Nephron (organoid): Measurements from ENCODE around the gene DMXL2.

Source experiments
- H3K27ac Mint-ChIP-seq, 3 experiments: 2 replicates each; pipeline ENCODE4 v1.8.0; 2020; ENCODE audit warnings: mixed read lengths in 3 of 3, mild to moderate bottlenecking in 2 of 3, moderate library complexity in 1 of 3
- H3K27me3 Mint-ChIP-seq: 2 replicates; pipeline ENCODE4 v1.8.0; 2021; ENCODE audit warnings: low read depth, mild to moderate bottlenecking, moderate library complexity, mixed read lengths
- H3K36me3 Mint-ChIP-seq: 2 replicates; pipeline ENCODE4 v1.8.0; 2020; ENCODE audit warnings: low read depth, mixed read lengths
- H3K4me1 Mint-ChIP-seq: 2 replicates; pipeline ENCODE4 v1.8.0; 2020; ENCODE audit warnings: mixed read lengths
- H3K4me3 Mint-ChIP-seq, 3 experiments: 2 replicates each; pipeline ENCODE4 v1.8.0; 2020; ENCODE audit warnings: mild to moderate bottlenecking in 3 of 3, mixed read lengths in 3 of 3, moderate library complexity in 2 of 3
- H3K9me3 Mint-ChIP-seq: 2 replicates; pipeline ENCODE4 v1.8.0; 2020; ENCODE audit warnings: mixed read lengths
- CTCF ChIP-seq, 3 experiments: fragments of 200-600 bp; sonication (generic); IDR thresholded peaks; one replicate each; pipeline ENCODE4 v1.5.0; 2021; ENCODE audit warnings: antibody characterized with exemption in 3 of 3; ENCODE audit not compliant: unreplicated experiment in 3 of 3

The DMXL2 gene

DNA sequence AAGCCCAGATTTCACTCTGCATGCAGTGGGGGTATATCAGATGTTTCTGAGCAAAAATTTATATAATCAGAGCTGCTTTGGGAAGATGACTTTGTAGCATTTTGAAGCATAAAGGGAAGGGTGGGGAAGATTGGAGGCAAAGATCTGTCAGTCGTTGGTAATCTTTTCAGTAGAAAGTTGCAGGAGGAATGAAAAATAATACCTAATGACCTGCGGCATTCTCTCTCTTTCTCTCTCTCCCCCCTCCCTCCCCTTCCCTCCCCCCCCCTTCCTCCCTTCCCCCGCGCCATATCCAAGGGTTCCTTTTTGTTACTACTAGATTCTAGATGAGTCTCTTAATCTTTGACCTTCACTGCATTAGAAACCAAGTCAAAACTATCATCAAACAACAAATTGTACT lies 1.5 kb upstream of the DMXL2 start:
- H3K4me1 Mint-ChIP-seq = peaks cover 33% of the 10 kb centered on the region
- no peaks in the 10 kb centered on the region for H3K9me3 Mint-ChIP-seq
- H3K27me3 Mint-ChIP-seq = no peaks in the 10 kb centered on the region
- H3K36me3 Mint-ChIP-seq = no peaks in the 10 kb centered on the region
- H3K27ac Mint-ChIP-seq = peak overlapping the region; percentile 7 to 98 (median 93)
- H3K4me3 Mint-ChIP-seq = peak overlapping the region; percentile 93 to 96 (median 95)
- no peak for TF ChIP-seq CTCF (IDR thresholded peaks at IDR 0.05; ENCODE audit: unreplicated experiment in 3 of 3)

GRCh38 chr15:51623386-51623938 lies 891 bp upstream of the DMXL2 start:
- peak overlapping the region; percentile 93 to 96 (median 95) for H3K4me3 Mint-ChIP-seq
- peak overlapping the region; percentile 93 to 98 (median 95) for H3K27ac Mint-ChIP-seq
- H3K4me1 Mint-ChIP-seq = peaks cover 33% of the 10 kb centered on the region
- H3K9me3 Mint-ChIP-seq = no peaks in the 10 kb centered on the region
- TF ChIP-seq CTCF (IDR thresholded peaks at IDR 0.05; ENCODE audit: unreplicated experiment in 3 of 3) = no peak
- no peaks in the 10 kb centered on the region for H3K36me3 Mint-ChIP-seq
- H3K27me3 Mint-ChIP-seq = no peaks in the 10 kb centered on the region

DNA sequence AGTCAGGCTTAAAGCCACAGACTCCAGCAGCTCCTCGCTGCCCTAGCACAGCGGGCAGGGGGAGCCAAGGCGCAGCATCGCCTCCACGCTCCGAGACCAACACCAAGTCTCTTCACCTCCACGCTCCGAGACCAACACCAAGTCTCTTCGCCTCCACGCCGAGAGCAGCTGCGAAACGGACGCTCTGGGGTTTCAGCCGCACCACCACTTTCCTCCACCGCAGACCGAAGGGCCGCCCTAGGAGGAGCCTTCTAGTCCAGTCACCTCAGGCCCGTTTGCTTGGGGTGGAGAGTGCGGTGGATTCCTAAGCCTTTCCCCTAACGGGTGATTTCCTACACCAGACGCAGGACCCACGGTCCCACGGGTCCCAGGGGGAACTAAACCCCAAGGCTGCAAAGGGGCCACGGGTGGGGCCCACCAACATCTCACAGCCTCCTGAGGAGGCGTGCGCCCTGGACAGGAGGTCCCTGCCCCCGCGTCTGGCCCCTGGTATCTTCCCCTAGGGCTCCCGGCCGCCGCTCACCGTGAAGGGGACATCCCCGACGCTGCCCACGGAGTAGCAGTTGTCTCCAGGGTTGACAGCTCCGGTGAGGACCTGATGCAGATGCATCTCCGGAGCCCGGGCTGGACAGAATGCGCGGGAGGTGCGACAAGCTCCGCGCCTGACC lies 501 bp downstream of the DMXL2 start:
- Mint-ChIP-seq H3K4me3 (peak overlapping the region; percentile 93 to 96 (median 95)), H3K27me3 (no peaks in the 10 kb centered on the region), H3K4me1 (peaks cover 33% of the 10 kb centered on the region), H3K36me3 (no peaks in the 10 kb centered on the region), H3K9me3 (no peaks in the 10 kb centered on the region), H3K27ac (peak overlapping the region; percentile 93 to 98 (median 95))
- no peak for TF ChIP-seq CTCF (IDR thresholded peaks at IDR 0.05; ENCODE audit: unreplicated experiment in 3 of 3)

DNA sequence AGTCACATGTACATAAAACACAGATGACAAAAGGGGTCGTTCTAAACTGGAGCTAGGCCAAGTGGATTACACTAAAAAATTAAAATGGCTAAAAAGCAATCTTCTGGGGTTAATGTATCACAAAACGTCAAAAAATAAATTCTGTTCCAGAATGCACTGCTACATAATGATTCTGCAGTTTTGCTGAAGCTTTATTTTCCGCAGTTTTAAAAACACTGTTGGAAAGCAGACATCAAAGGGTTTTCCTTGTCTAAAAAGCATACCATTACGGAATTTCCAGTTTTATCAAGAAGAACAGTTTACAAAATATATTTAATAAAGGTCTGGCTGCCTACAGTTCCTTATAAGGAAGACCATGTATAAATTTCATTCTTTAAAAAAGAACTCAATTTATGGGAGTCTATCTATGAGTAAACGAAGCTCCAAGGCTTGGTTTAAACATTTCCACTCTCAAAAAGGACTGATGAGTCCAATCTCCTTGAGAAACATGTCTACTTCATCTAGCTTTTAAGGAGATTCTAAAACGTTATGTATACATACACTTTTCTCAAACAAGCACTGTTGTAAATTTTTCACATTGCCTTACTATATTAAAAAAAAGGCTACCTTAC lies 1.3 kb downstream of the DMXL2 start:
- no peaks in the 10 kb centered on the region for H3K36me3 Mint-ChIP-seq
- H3K27ac Mint-ChIP-seq = peak overlapping the region; percentile 93 to 98 (median 95)
- peaks cover 33% of the 10 kb centered on the region for H3K4me1 Mint-ChIP-seq
- H3K4me3 Mint-ChIP-seq = peak overlapping the region; percentile 93 to 96 (median 95)
- H3K9me3 Mint-ChIP-seq = no peaks in the 10 kb centered on the region
- TF ChIP-seq CTCF (IDR thresholded peaks at IDR 0.05; ENCODE audit: unreplicated experiment in 3 of 3) = no peak
- no peaks in the 10 kb centered on the region for H3K27me3 Mint-ChIP-seq

DNA sequence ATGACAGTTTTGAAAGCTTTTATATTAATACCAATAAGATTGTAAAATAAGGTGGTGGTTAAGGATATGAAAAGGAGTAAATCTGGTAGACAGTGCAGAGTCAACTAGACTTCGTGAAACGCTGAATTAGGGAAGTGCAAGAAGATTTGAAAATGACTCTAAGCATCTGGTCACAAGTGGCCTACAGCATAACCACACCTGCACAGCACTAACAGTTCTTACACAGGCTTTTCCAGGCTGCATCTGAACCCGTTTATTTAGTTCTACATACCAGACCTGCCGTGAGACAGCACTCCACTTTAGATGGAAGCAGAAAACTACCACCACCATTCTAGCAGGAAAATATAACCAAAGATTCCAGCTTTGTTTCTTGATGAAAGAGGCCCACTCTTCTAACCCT lies 1.9 kb downstream of the DMXL2 start:
- H3K4me3 Mint-ChIP-seq = peak overlapping the region; percentile 93 to 96 (median 95)

More for the DNA sequence above, 1.9 kb downstream of the DMXL2 start:
- no peak for TF ChIP-seq CTCF (IDR thresholded peaks at IDR 0.05; ENCODE audit: unreplicated experiment in 3 of 3)
- peaks cover 4% of the 10 kb centered on the region for H3K36me3 Mint-ChIP-seq
- H3K4me1 Mint-ChIP-seq = peaks cover 33% of the 10 kb centered on the region
- no peaks in the 10 kb centered on the region for H3K9me3 Mint-ChIP-seq
- H3K27me3 Mint-ChIP-seq = no peaks in the 10 kb centered on the region
- peak overlapping the region; percentile 93 to 98 (median 95) for H3K27ac Mint-ChIP-seq
